Measurements from ENCODE around the gene EXOC3L1.

DNA sequence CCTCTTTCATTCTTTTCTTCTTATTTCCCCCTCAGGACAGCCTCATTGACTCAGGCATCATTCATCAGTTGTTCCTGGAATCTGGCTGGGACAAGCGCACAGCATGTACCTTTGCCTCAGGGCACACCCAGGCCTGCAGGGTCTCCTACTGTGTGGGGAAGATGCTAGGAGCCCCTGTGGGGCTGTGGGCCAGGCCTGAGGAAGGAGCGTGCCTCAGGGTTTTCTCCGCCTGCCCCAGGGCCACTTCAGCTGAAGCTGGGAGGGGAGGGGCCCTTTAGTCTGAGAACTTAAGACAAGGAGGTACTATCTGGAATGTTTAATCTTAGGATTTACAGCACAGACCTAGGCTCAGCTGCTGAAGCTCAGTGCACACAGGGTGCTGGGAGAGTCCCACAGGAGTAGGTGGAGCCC is 16.9 kb upstream of the EXOC3L1 start:
- TF ChIP-seq MBNL3 (CRISPR knock-in tag; conservative IDR thresholded peaks at IDR 0.05) (no peak), CHD2 (IDR thresholded peaks at IDR 0.05; ENCODE audit: low read depth, low read length) (no peak), ATF1 (CRISPR knock-in tag; IDR thresholded peaks at IDR 0.05) (no peak), ZNF367 (CRISPR knock-in tag; IDR thresholded peaks at IDR 0.05; ENCODE audit: borderline replicate concordance) (no peak), SAFB2 (CRISPR knock-in tag; IDR thresholded peaks at IDR 0.05; ENCODE audit: borderline replicate concordance, low read depth) (no peak), ZNF777 (CRISPR knock-in tag; IDR thresholded peaks at IDR 0.05) (no peak), YY1 (IDR thresholded peaks at IDR 0.05; ENCODE audit: insufficient read depth, insufficient replicate concordance, low read depth, low read length) (no peak), PCBP1 (IDR thresholded peaks at IDR 0.05; ENCODE audit: borderline replicate concordance, low read depth, low read length) (no peak)
- TF ChIP-seq, protein P1, sequence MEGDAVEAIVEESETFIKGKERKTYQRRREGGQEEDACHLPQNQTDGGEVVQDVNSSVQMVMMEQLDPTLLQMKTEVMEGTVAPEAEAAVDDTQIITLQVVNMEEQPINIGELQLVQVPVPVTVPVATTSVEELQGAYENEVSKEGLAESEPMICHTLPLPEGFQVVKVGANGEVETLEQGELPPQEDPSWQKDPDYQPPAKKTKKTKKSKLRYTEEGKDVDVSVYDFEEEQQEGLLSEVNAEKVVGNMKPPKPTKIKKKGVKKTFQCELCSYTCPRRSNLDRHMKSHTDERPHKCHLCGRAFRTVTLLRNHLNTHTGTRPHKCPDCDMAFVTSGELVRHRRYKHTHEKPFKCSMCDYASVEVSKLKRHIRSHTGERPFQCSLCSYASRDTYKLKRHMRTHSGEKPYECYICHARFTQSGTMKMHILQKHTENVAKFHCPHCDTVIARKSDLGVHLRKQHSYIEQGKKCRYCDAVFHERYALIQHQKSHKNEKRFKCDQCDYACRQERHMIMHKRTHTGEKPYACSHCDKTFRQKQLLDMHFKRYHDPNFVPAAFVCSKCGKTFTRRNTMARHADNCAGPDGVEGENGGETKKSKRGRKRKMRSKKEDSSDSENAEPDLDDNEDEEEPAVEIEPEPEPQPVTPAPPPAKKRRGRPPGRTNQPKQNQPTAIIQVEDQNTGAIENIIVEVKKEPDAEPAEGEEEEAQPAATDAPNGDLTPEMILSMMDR (CRISPR knock-in tag; IDR thresholded peaks at IDR 0.05) = no peak
- TF ChIP-seq, protein P2, sequence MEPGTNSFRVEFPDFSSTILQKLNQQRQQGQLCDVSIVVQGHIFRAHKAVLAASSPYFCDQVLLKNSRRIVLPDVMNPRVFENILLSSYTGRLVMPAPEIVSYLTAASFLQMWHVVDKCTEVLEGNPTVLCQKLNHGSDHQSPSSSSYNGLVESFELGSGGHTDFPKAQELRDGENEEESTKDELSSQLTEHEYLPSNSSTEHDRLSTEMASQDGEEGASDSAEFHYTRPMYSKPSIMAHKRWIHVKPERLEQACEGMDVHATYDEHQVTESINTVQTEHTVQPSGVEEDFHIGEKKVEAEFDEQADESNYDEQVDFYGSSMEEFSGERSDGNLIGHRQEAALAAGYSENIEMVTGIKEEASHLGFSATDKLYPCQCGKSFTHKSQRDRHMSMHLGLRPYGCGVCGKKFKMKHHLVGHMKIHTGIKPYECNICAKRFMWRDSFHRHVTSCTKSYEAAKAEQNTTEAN (CRISPR knock-in tag; conservative IDR thresholded peaks at IDR 0.05) = no peak

All from HepG2 (cell line).